ENCODE results near the gene HMCN2. TPM values are rescaled to one million over a fixed set of nuclear protein-coding genes. Genes with fewer than 3 reads are reported as not detected.

The HMCN2 gene
- total and polyA plus RNA-seq, 4 donors = 0.25 to 14.8 (median 4.6) TPM

- H3K36me3 ChIP-seq (ENCODE audit: control insufficient read depth in 1 of 2, insufficient read depth in 2 of 2, low read length in 1 of 2) = no peaks in the 10 kb centered on the region
- no peaks in the 10 kb centered on the region for H3K9me3 ChIP-seq (ENCODE audit: control insufficient read depth, low read length)
- peak; percentile 73 to 93 for DNase-seq
- 22 to 25% methylated on average over 35 of the region's 35 CpGs for WGBS, 2 donors
- H3K27ac ChIP-seq (ENCODE audit: low read depth in 1 of 2, low read length in 2 of 2) = no peak overlapping the region
- no peaks in the 10 kb centered on the region for H3K4me1 ChIP-seq (ENCODE audit: control insufficient read depth in 1 of 2, insufficient read depth in 2 of 2, low read length in 2 of 2)
- intact Hi-C loops (cut with DNase I) = no loop called here
- no peaks in the 10 kb centered on the region for H3K27me3 ChIP-seq (ENCODE audit: control insufficient read depth in 1 of 2, insufficient read depth in 2 of 2, low read length in 1 of 2)
- ATAC-seq (ENCODE audit: low FRiP score) = peak; percentile 83
- H3K4me3 ChIP-seq (ENCODE audit: low read length in 2 of 2) = no peak overlapping the region
Measured at GRCh38 chr9:130243015-130243881, 22.3 kb upstream of the HMCN2 start.

GRCh38 chr9:130243882-130244170 is 21.7 kb upstream of the HMCN2 start:
- no peak overlapping the region for H3K4me3 ChIP-seq (ENCODE audit: low read length in 2 of 2)
- H3K27me3 ChIP-seq (ENCODE audit: control insufficient read depth in 1 of 2, insufficient read depth in 2 of 2, low read length in 1 of 2) = no peaks in the 10 kb centered on the region
- no peak for ATAC-seq (ENCODE audit: low FRiP score)
- DNase-seq = peak in 1 of 2 donors; percentile 50
- H3K27ac ChIP-seq (ENCODE audit: low read depth in 1 of 2, low read length in 2 of 2) = no peak overlapping the region
- intact Hi-C loops (cut with DNase I) = no loop called here
- no peaks in the 10 kb centered on the region for H3K9me3 ChIP-seq (ENCODE audit: control insufficient read depth, low read length)
- H3K36me3 ChIP-seq (ENCODE audit: control insufficient read depth in 1 of 2, insufficient read depth in 2 of 2, low read length in 1 of 2) = no peaks in the 10 kb centered on the region
- H3K4me1 ChIP-seq (ENCODE audit: control insufficient read depth in 1 of 2, insufficient read depth in 2 of 2, low read length in 2 of 2) = no peaks in the 10 kb centered on the region
- WGBS, 2 donors = 83 to 89% methylated on average over 5 to 7 of the region's 7 CpGs

GRCh38 chr9:130244548-130245165 is 20.9 kb upstream of the HMCN2 start:
- ATAC-seq (ENCODE audit: low FRiP score) (no peak), DNase-seq (peak in 1 of 2 donors; percentile 67)
- WGBS, 2 donors = 86 to 87% methylated on average over 13 of the region's 13 CpGs
- no peak overlapping the region for H3K27ac ChIP-seq (ENCODE audit: low read depth in 1 of 2, low read length in 2 of 2)
- no peaks in the 10 kb centered on the region for H3K36me3 ChIP-seq (ENCODE audit: control insufficient read depth in 1 of 2, insufficient read depth in 2 of 2, low read length in 1 of 2)
- no peak overlapping the region for H3K4me3 ChIP-seq (ENCODE audit: low read length in 2 of 2)
- no peaks in the 10 kb centered on the region for H3K4me1 ChIP-seq (ENCODE audit: control insufficient read depth in 1 of 2, insufficient read depth in 2 of 2, low read length in 2 of 2)
- intact Hi-C loops (cut with DNase I) = no loop called here
- H3K27me3 ChIP-seq (ENCODE audit: control insufficient read depth in 1 of 2, insufficient read depth in 2 of 2, low read length in 1 of 2) = no peaks in the 10 kb centered on the region
- H3K9me3 ChIP-seq (ENCODE audit: control insufficient read depth, low read length) = no peaks in the 10 kb centered on the region

- no peak for ATAC-seq (ENCODE audit: low FRiP score)
- intact Hi-C loops (cut with DNase I) = no loop called here
- H3K36me3 ChIP-seq (ENCODE audit: control insufficient read depth in 1 of 2, insufficient read depth in 2 of 2, low read length in 1 of 2) = no peaks in the 10 kb centered on the region
- no peak overlapping the region for H3K4me3 ChIP-seq (ENCODE audit: low read length in 2 of 2)
- DNase-seq = peak in 1 of 2 donors; percentile 61
- H3K27ac ChIP-seq (ENCODE audit: low read depth in 1 of 2, low read length in 2 of 2) = no peak overlapping the region
- no peaks in the 10 kb centered on the region for H3K27me3 ChIP-seq (ENCODE audit: control insufficient read depth in 1 of 2, insufficient read depth in 2 of 2, low read length in 1 of 2)
- H3K9me3 ChIP-seq (ENCODE audit: control insufficient read depth, low read length) = no peaks in the 10 kb centered on the region
- H3K4me1 ChIP-seq (ENCODE audit: control insufficient read depth in 1 of 2, insufficient read depth in 2 of 2, low read length in 2 of 2) = no peaks in the 10 kb centered on the region
- 93 to 95% methylated on average over 11 of the region's 11 CpGs for WGBS, 2 donors
Measured at GRCh38 chr9:130245474-130245873, 20.1 kb upstream of the HMCN2 start.

- no peaks in the 10 kb centered on the region for H3K27me3 ChIP-seq (ENCODE audit: control insufficient read depth in 1 of 2, insufficient read depth in 2 of 2, low read length in 1 of 2)
- intact Hi-C loops (cut with DNase I) = no loop called here
- H3K27ac ChIP-seq (ENCODE audit: low read depth in 1 of 2, low read length in 2 of 2) = no peak overlapping the region
- no peaks in the 10 kb centered on the region for H3K4me1 ChIP-seq (ENCODE audit: control insufficient read depth in 1 of 2, insufficient read depth in 2 of 2, low read length in 2 of 2)
- no peaks in the 10 kb centered on the region for H3K36me3 ChIP-seq (ENCODE audit: control insufficient read depth in 1 of 2, insufficient read depth in 2 of 2, low read length in 1 of 2)
- WGBS, 2 donors = 92 to 97% methylated on average over 3 of the region's 3 CpGs
- no peaks in the 10 kb centered on the region for H3K9me3 ChIP-seq (ENCODE audit: control insufficient read depth, low read length)
- no peak for ATAC-seq (ENCODE audit: low FRiP score)
- peak in 1 of 2 donors; percentile 56 for DNase-seq
- H3K4me3 ChIP-seq (ENCODE audit: low read length in 2 of 2) = no peak overlapping the region
Measured at GRCh38 chr9:130246126-130246525, 19.4 kb upstream of the HMCN2 start.

GRCh38 chr9:130254747-130255630 is 10.6 kb upstream of the HMCN2 start:
- WGBS, 2 donors = 89% methylated on average over 23 of the region's 23 CpGs
- H3K27ac ChIP-seq (ENCODE audit: low read depth in 1 of 2, low read length in 2 of 2) = no peak overlapping the region
- no peaks in the 10 kb centered on the region for H3K4me1 ChIP-seq (ENCODE audit: control insufficient read depth in 1 of 2, insufficient read depth in 2 of 2, low read length in 2 of 2)
- no peaks in the 10 kb centered on the region for H3K36me3 ChIP-seq (ENCODE audit: control insufficient read depth in 1 of 2, insufficient read depth in 2 of 2, low read length in 1 of 2)
- H3K27me3 ChIP-seq (ENCODE audit: control insufficient read depth in 1 of 2, insufficient read depth in 2 of 2, low read length in 1 of 2) = no peaks in the 10 kb centered on the region
- ATAC-seq (ENCODE audit: low FRiP score) (no peak), DNase-seq (no peak)
- intact Hi-C loops (cut with DNase I) = no loop called here
- H3K4me3 ChIP-seq (ENCODE audit: low read length in 2 of 2) = no peak overlapping the region
- H3K9me3 ChIP-seq (ENCODE audit: control insufficient read depth, low read length) = no peaks in the 10 kb centered on the region

GRCh38 chr9:130255631-130256134 is 9.9 kb upstream of the HMCN2 start:
- H3K27me3 ChIP-seq (ENCODE audit: control insufficient read depth in 1 of 2, insufficient read depth in 2 of 2, low read length in 1 of 2) = no peaks in the 10 kb centered on the region
- no peak overlapping the region for H3K27ac ChIP-seq (ENCODE audit: low read depth in 1 of 2, low read length in 2 of 2)
- DNase-seq = no peak
- H3K36me3 ChIP-seq (ENCODE audit: control insufficient read depth in 1 of 2, insufficient read depth in 2 of 2, low read length in 1 of 2) = no peaks in the 10 kb centered on the region
- 85 to 93% methylated on average over 5 of the region's 5 CpGs for WGBS, 2 donors
- H3K4me3 ChIP-seq (ENCODE audit: low read length in 2 of 2) = no peak overlapping the region
- intact Hi-C loops (cut with DNase I) = no loop called here
- no peaks in the 10 kb centered on the region for H3K9me3 ChIP-seq (ENCODE audit: control insufficient read depth, low read length)
- no peaks in the 10 kb centered on the region for H3K4me1 ChIP-seq (ENCODE audit: control insufficient read depth in 1 of 2, insufficient read depth in 2 of 2, low read length in 2 of 2)
- no peak for ATAC-seq (ENCODE audit: low FRiP score)

- Histone ChIP-seq H3K9me3 (ENCODE audit: control insufficient read depth, low read length) (no peaks in the 10 kb centered on the region), H3K4me3 (ENCODE audit: low read length in 2 of 2) (no peak overlapping the region), H3K4me1 (ENCODE audit: control insufficient read depth in 1 of 2, insufficient read depth in 2 of 2, low read length in 2 of 2) (no peaks in the 10 kb centered on the region), H3K36me3 (ENCODE audit: control insufficient read depth in 1 of 2, insufficient read depth in 2 of 2, low read length in 1 of 2) (no peaks in the 10 kb centered on the region), H3K27me3 (ENCODE audit: control insufficient read depth in 1 of 2, insufficient read depth in 2 of 2, low read length in 1 of 2) (no peaks in the 10 kb centered on the region), H3K27ac (ENCODE audit: low read depth in 1 of 2, low read length in 2 of 2) (no peak overlapping the region)
- intact Hi-C loops (cut with DNase I) = no loop called here
- WGBS, 2 donors = 79 to 80% methylated on average over 2 of the region's 2 CpGs
- DNase-seq = no peak
- no peak for ATAC-seq (ENCODE audit: low FRiP score)
Measured at GRCh38 chr9:130256644-130257043, 8.9 kb upstream of the HMCN2 start.

Data from aorta (tissue), 5 donors.